GM23338 (cell line): ENCODE measurements around the gene ZFC3H1. TPM values are rescaled to one million over a fixed set of nuclear protein-coding genes. Genes with fewer than 3 reads are reported as not detected.

Experiments used
- ATAC-seq: fragments of 200-7000 bp; cut with Tn5 transposase; 3 replicates; pipeline ENCODE4 v1.9.1; 2020
- DNase-seq: peaks from one replicate; pipeline ENCODE4 v3.0.0-alpha.2; 2015; ENCODE audit warnings: low spot score
- H2AFZ ChIP-seq: fragments of 200-600 bp; sonication (generic); 2 replicates; pipeline ENCODE4 v1.8.0; 2016; ENCODE audit warnings: antibody characterized with exemption, mild to moderate bottlenecking, moderate library complexity
- H3F3A ChIP-seq: fragments of 200-600 bp; sonication (generic); replicated peaks from 2 replicates; pipeline ENCODE4 v1.8.0; 2017; ENCODE audit warnings: antibody characterized with exemption, mixed run types, low read depth
- H3K27ac ChIP-seq: fragments of 200-600 bp; sonication (generic); 2 replicates; pipeline ENCODE4 v1.6.1; 2016; ENCODE audit warnings: low read depth
- H3K27me3 ChIP-seq: fragments of 200-600 bp; sonication (generic); 2 replicates; pipeline ENCODE4 v1.8.0; 2016; ENCODE audit warnings: mild to moderate bottlenecking, mixed run types, moderate library complexity; ENCODE audit not compliant: insufficient read depth
- H3K36me3 ChIP-seq: fragments of 200-600 bp; sonication (generic); 2 replicates; pipeline ENCODE4 v1.8.0; 2016; ENCODE audit warnings: mild to moderate bottlenecking; ENCODE audit not compliant: insufficient read depth
- H3K4me1 ChIP-seq: fragments of 200-600 bp; sonication (generic); 2 replicates; pipeline ENCODE4 v1.8.0; 2016; ENCODE audit warnings: mild to moderate bottlenecking, moderate library complexity; ENCODE audit not compliant: insufficient read depth
- H3K4me2 ChIP-seq: fragments of 200-600 bp; sonication (generic); 2 replicates; pipeline ENCODE4 v1.7.1; 2017; ENCODE audit warnings: mixed run types
- H3K4me3 ChIP-seq: fragments of 200-600 bp; sonication (generic); 2 replicates; pipeline ENCODE4 v1.6.1; 2016; ENCODE audit warnings: mixed run types
- H3K79me2 ChIP-seq: fragments of 200-600 bp; sonication (generic); replicated peaks from 2 replicates; pipeline ENCODE4 v1.8.0; 2017; ENCODE audit warnings: mild to moderate bottlenecking; ENCODE audit not compliant: insufficient read depth
- H3K9me2 ChIP-seq: fragments of 200-600 bp; sonication (generic); 2 replicates; pipeline ENCODE4 v1.8.0; 2017; ENCODE audit not compliant: insufficient read depth
- H4K20me1 ChIP-seq: fragments of 200-600 bp; sonication (generic); replicated peaks from 2 replicates; pipeline ENCODE4 v1.8.0; 2017; ENCODE audit warnings: mild to moderate bottlenecking; ENCODE audit not compliant: insufficient read depth
- H3K27ac Mint-ChIP-seq: 2 replicates; pipeline ENCODE4 v1.8.0; 2020; ENCODE audit warnings: inconsistent platforms, mild to moderate bottlenecking, moderate library complexity, mixed read lengths
- H3K27me3 Mint-ChIP-seq: 3 replicates; pipeline ENCODE4 v1.8.0; 2022; ENCODE audit warnings: low read depth, mild to moderate bottlenecking, moderate library complexity, mixed read lengths, inconsistent platforms; ENCODE audit not compliant: insufficient read depth, poor library complexity
- H3K36me3 Mint-ChIP-seq: 3 replicates; pipeline ENCODE4 v1.8.0; 2021; ENCODE audit warnings: low read depth, mild to moderate bottlenecking, inconsistent platforms, moderate library complexity, mixed read lengths
- H3K4me1 Mint-ChIP-seq: 3 replicates; pipeline ENCODE4 v1.8.0; 2020; ENCODE audit warnings: mild to moderate bottlenecking, inconsistent platforms, mixed read lengths
- H3K4me3 Mint-ChIP-seq: 3 replicates; pipeline ENCODE4 v1.8.0; 2021; ENCODE audit warnings: moderate library complexity, mild to moderate bottlenecking, inconsistent platforms, mixed read lengths
- H3K9me3 Mint-ChIP-seq: 3 replicates; pipeline ENCODE4 v1.8.0; 2020; ENCODE audit warnings: moderate library complexity, mild to moderate bottlenecking, inconsistent platforms, mixed read lengths
- CREB1 ChIP-seq: fragments of 250-450 bp; sonication (Bioruptor Pico); IDR thresholded peaks from 2 replicates; pipeline ENCODE4 v1.5.0; 2020; ENCODE audit warnings: low read depth, mild to moderate bottlenecking, moderate library complexity
- CTCF ChIP-seq, 2 experiments: fragments of 200-600 bp in 1 of 2; sonication (generic) in 1 of 2; conservative IDR thresholded peaks; 2 replicates each; pipeline versions ENCODE4 v1.5.1 to v1.6.1; 2016 to 2017; ENCODE audit warnings: antibody characterized with exemption in 2 of 2, low read depth in 2 of 2, mild to moderate bottlenecking in 2 of 2, moderate library complexity in 1 of 2
- ETS1 ChIP-seq: IDR thresholded peaks from 2 replicates; pipeline ENCODE4 v1.6.1; 2016; ENCODE audit warnings: antibody characterized with exemption
- EZH2 ChIP-seq: fragments of 200-600 bp; sonication (generic); IDR thresholded peaks from one replicate; pipeline ENCODE4 v1.8.0; 2017; ENCODE audit warnings: antibody characterized with exemption, mild to moderate bottlenecking, low read depth; ENCODE audit not compliant: unreplicated experiment
- EZH2phosphoT487 ChIP-seq: fragments of 200-600 bp; sonication (generic); IDR thresholded peaks from one replicate; pipeline ENCODE4 v1.8.1; 2018; ENCODE audit warnings: antibody characterized with exemption; ENCODE audit not compliant: unreplicated experiment
- JUNB ChIP-seq: IDR thresholded peaks from one replicate; pipeline ENCODE4 v1.6.1; 2016; ENCODE audit warnings: antibody characterized with exemption; ENCODE audit not compliant: unreplicated experiment
- NANOG ChIP-seq: IDR thresholded peaks from 2 replicates; pipeline ENCODE4 v1.6.1; 2016; ENCODE audit warnings: antibody characterized with exemption, borderline replicate concordance
- POLR2AphosphoS5 ChIP-seq: IDR thresholded peaks from 2 replicates; pipeline ENCODE4 v1.6.1; 2016; ENCODE audit warnings: antibody characterized with exemption, low read depth
- REST ChIP-seq: IDR thresholded peaks from one replicate; pipeline ENCODE4 v1.6.1; 2018; ENCODE audit warnings: antibody characterized with exemption; ENCODE audit not compliant: unreplicated experiment
- STAT1 ChIP-seq: IDR thresholded peaks from one replicate; pipeline ENCODE4 v1.6.1; 2016; ENCODE audit warnings: antibody characterized with exemption; ENCODE audit not compliant: unreplicated experiment
- ZNF114 ChIP-seq: fragments of 250-450 bp; sonication (Bioruptor Pico); IDR thresholded peaks from 2 replicates; pipeline ENCODE4 v1.5.0; 2020; ENCODE audit warnings: mild to moderate bottlenecking, moderate library complexity
- ZNF331 ChIP-seq: fragments of 250-450 bp; sonication (Bioruptor Pico); IDR thresholded peaks from 2 replicates; pipeline ENCODE4 v1.5.0; 2020; ENCODE audit warnings: low read depth, mild to moderate bottlenecking, moderate library complexity
- ZNF462 ChIP-seq: fragments of 250-450 bp; sonication (Bioruptor Pico); IDR thresholded peaks from 2 replicates; pipeline ENCODE4 v1.5.0; 2020; ENCODE audit warnings: mild to moderate bottlenecking, moderate library complexity
- polyA plus RNA-seq: library from polyadenylated mRNA; unstranded; fragments of >200 nt; fragmentation: Nextera tagmentation; extraction: Ambion mirVana; gene quantifications from 2 replicates; pipeline ENCODE4 v1.2.1, GENCODE V29; 2016
- total RNA-seq: library from RNA; depleted of rRNA; stranded (reverse); fragments of >200 nt; shearing (Covaris generic); gene quantifications from 2 replicates; pipeline ENCODE4 v1.2.3, GENCODE V29; 2014

Gene ZFC3H1
- total and polyA plus RNA-seq, 2 experiments from 2014 or later: 30.3 to 46.2 TPM

GRCh38 chr12:71642264-71642663 is 21.4 kb downstream of the ZFC3H1 start:
- peaks cover 51% of the 10 kb centered on the region for H3K36me3 ChIP-seq
- no peak overlapping the region for H3K27ac ChIP-seq
- Mint-ChIP-seq H3K9me3 (no peaks in the 10 kb centered on the region), H3K4me3 (no peak overlapping the region), H3K36me3 (peaks cover 58% of the 10 kb centered on the region), H3K27ac (no peak overlapping the region), H3K4me1 (no peaks in the 10 kb centered on the region), H3K27me3 (no peaks in the 10 kb centered on the region)
- H3K4me2 ChIP-seq: no peak overlapping the region
- no peak for ATAC-seq
- H3K4me1 ChIP-seq: no peaks in the 10 kb centered on the region
- TF ChIP-seq REST (no peak), ETS1 (no peak), EZH2phosphoT487 (no peak), ZNF331 (CRISPR knock-in tag) (no peak), JUNB (no peak), NANOG (no peak), CREB1 (CRISPR knock-in tag) (no peak), EZH2 (no peak), CTCF (conservative IDR thresholded peaks at IDR 0.05; ENCODE audit: low read depth in 2 of 2) (no peak), ZNF462 (CRISPR knock-in tag) (no peak), ZNF114 (no peak), STAT1 (no peak), POLR2AphosphoS5 (no peak)
- H3K9me2 ChIP-seq: no peaks in the 10 kb centered on the region
- H3F3A ChIP-seq: no peaks in the 10 kb centered on the region
- H2AFZ ChIP-seq: no peak overlapping the region
- H3K4me3 ChIP-seq: no peak overlapping the region
- H3K27me3 ChIP-seq: no peaks in the 10 kb centered on the region
- no peak for DNase-seq
- peaks cover 8% of the 10 kb centered on the region; the same call in 1 of the 2 replicates for H4K20me1 ChIP-seq
- H3K79me2 ChIP-seq: 0 out of 2 replicates have a peak, but pooled peaks cover 8% of the 10 kb centered on the region
